ENCODE results near the gene COTL1. TPM values are rescaled to one million over a fixed set of nuclear protein-coding genes. Genes with fewer than 3 reads are reported as not detected.
A peak's percentile ranks its signal among the peaks of the same experiment; 100 is the strongest.

Gene COTL1
- total and polyA plus RNA-seq, 2 of the 13 experiments (the other 11 are each of a cell fraction or from before 2014, with no cell fraction given) = 8.7 to 16.9 TPM

- TF ChIP-seq RELA (CRISPR knock-in tag; IDR thresholded peaks at IDR 0.05) (no peak), ELF3 (CRISPR knock-in tag; IDR thresholded peaks at IDR 0.05) (no peak), ZNF607 (CRISPR knock-in tag; IDR thresholded peaks at IDR 0.05; ENCODE audit: borderline replicate concordance) (no peak), ZNF414 (CRISPR knock-in tag; IDR thresholded peaks at IDR 0.05) (no peak), TFAP4 (IDR thresholded peaks at IDR 0.05; ENCODE audit: borderline replicate concordance, low read depth) (no peak), ZFP90 (CRISPR knock-in tag; IDR thresholded peaks at IDR 0.05; ENCODE audit: borderline replicate concordance) (no peak), ZNF691 (CRISPR knock-in tag; IDR thresholded peaks at IDR 0.05; ENCODE audit: borderline replicate concordance, low read depth) (no peak), POLR2A (IDR thresholded peaks at IDR 0.05; ENCODE audit: insufficient read depth in 1 of 2, low read depth in 2 of 2, low read length in 2 of 2) (no peak), ZNF598 (CRISPR knock-in tag; IDR thresholded peaks at IDR 0.05; ENCODE audit: borderline replicate concordance) (peak; percentile 38; the same call in 1 of the 2 replicates), ISX (CRISPR knock-in tag; conservative IDR thresholded peaks at IDR 0.05) (no peak), ZNF207 (IDR thresholded peaks at IDR 0.05; ENCODE audit: borderline replicate concordance) (no peak), ERF (CRISPR knock-in tag; IDR thresholded peaks at IDR 0.05) (no peak), CBX5 (CRISPR knock-in tag; IDR thresholded peaks at IDR 0.05; ENCODE audit: borderline replicate concordance) (no peak), RBFOX2 (IDR thresholded peaks at IDR 0.05; ENCODE audit: low read depth, low read length) (no peak), MXD4 (CRISPR knock-in tag; IDR thresholded peaks at IDR 0.05) (no peak), TEAD2 (CRISPR knock-in tag; IDR thresholded peaks at IDR 0.05) (no peak), MTERF4 (CRISPR knock-in tag; IDR thresholded peaks at IDR 0.05) (no peak), HNF1B (CRISPR knock-in tag; IDR thresholded peaks at IDR 0.05) (no peak), MBNL3 (CRISPR knock-in tag; conservative IDR thresholded peaks at IDR 0.05) (no peak), SRSF4 (IDR thresholded peaks at IDR 0.05; ENCODE audit: low read depth, low read length, poor library complexity, severe bottlenecking) (no peak), GABPB1 (CRISPR knock-in tag; IDR thresholded peaks at IDR 0.05) (no peak), SNRNP70 (IDR thresholded peaks at IDR 0.05; ENCODE audit: low read depth, low read length) (no peak), KDM5A (IDR thresholded peaks at IDR 0.05; ENCODE audit: borderline replicate concordance, low read length) (no peak), CHCHD3 (CRISPR knock-in tag; IDR thresholded peaks at IDR 0.05) (no peak), ZNF546 (CRISPR knock-in tag; conservative IDR thresholded peaks at IDR 0.05) (no peak), ZNF550 (CRISPR knock-in tag; IDR thresholded peaks at IDR 0.05; ENCODE audit: borderline replicate concordance) (no peak), ZNF501 (CRISPR knock-in tag; IDR thresholded peaks at IDR 0.05) (no peak), ZNF780A (CRISPR knock-in tag; IDR thresholded peaks at IDR 0.05) (no peak)
These were observed 20.4 kb upstream of the COTL1 start (continued) for GRCh38 chr16:84638231-84638806.
